Measurements from ENCODE around the gene GPI. TPM values are rescaled to one million over a fixed set of nuclear protein-coding genes. Genes with fewer than 3 reads are reported as not detected.
A peak's percentile ranks its signal among the peaks of the same experiment; 100 is the strongest.
"Not testable (repeated sequence)": the region's sequence is repeated elsewhere in the genome, so short reads cannot be mapped to it uniquely, and the experiment has no call there.

GPI gene
- total RNA-seq, 1 donor from 2014 or later = 221 TPM

- Mint-ChIP-seq H3K4me3 (ENCODE audit: unreplicated experiment) (no peak overlapping the region), H3K4me1 (ENCODE audit: low read depth) (peaks cover 8% of the 10 kb centered on the region), H3K27ac (ENCODE audit: unreplicated experiment) (no peak overlapping the region), H3K27me3 (ENCODE audit: low read depth) (no peaks in the 10 kb centered on the region), H3K36me3 (ENCODE audit: low read depth) (peaks cover 25% of the 10 kb centered on the region), H3K9me3 (ENCODE audit: low read depth) (no peaks in the 10 kb centered on the region)
- no peak for DNase-seq (ENCODE audit: low spot score)
- TF ChIP-seq, protein P1, sequence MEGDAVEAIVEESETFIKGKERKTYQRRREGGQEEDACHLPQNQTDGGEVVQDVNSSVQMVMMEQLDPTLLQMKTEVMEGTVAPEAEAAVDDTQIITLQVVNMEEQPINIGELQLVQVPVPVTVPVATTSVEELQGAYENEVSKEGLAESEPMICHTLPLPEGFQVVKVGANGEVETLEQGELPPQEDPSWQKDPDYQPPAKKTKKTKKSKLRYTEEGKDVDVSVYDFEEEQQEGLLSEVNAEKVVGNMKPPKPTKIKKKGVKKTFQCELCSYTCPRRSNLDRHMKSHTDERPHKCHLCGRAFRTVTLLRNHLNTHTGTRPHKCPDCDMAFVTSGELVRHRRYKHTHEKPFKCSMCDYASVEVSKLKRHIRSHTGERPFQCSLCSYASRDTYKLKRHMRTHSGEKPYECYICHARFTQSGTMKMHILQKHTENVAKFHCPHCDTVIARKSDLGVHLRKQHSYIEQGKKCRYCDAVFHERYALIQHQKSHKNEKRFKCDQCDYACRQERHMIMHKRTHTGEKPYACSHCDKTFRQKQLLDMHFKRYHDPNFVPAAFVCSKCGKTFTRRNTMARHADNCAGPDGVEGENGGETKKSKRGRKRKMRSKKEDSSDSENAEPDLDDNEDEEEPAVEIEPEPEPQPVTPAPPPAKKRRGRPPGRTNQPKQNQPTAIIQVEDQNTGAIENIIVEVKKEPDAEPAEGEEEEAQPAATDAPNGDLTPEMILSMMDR (IDR thresholded peaks at IDR 0.05) = no peak
Measured at GRCh38 chr19:34399886-34400285, 34.9 kb downstream of the GPI start.

GRCh38 chr19:34400844-34401243, 35.8 kb downstream of the GPI start:
- H3K9me3 Mint-ChIP-seq (ENCODE audit: low read depth); DNase-seq (ENCODE audit: low spot score); H3K4me3 Mint-ChIP-seq (ENCODE audit: unreplicated experiment); H3K4me1 Mint-ChIP-seq (ENCODE audit: low read depth); H3K27me3 Mint-ChIP-seq (ENCODE audit: low read depth); H3K27ac Mint-ChIP-seq (ENCODE audit: unreplicated experiment): not testable (repeated sequence)
- peaks cover 22% of the 10 kb centered on the region for H3K36me3 Mint-ChIP-seq (ENCODE audit: low read depth)

DNA sequence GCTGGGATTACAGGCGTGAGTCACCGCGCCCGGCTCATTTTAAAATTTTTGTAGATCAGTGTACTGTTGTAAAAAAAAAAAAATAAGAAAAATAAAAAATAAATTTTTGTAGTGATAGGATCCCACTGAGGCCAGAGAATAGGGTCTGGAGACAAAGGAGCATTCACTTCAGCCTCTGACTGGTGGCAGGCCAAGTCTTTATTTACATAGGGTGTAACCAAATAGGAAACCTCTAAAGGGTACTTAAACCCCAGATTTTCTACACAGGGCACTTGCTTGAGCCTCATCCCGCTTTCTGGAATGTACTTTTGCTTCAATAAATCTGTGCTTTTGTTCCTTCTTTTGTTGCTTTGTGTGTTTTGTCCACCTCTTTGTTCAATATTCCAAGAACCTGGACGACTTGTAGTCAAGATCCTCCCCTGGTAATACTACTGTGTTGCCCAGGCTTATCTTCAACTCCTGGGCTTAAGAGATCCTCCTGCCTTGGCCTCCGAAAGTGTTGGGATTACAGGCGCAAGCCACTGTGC, 37.1 kb downstream of the GPI start:
- Mint-ChIP-seq H3K27ac (ENCODE audit: unreplicated experiment) (peak overlapping the region; percentile 32), H3K4me3 (ENCODE audit: unreplicated experiment) (no peak overlapping the region)

DNA sequence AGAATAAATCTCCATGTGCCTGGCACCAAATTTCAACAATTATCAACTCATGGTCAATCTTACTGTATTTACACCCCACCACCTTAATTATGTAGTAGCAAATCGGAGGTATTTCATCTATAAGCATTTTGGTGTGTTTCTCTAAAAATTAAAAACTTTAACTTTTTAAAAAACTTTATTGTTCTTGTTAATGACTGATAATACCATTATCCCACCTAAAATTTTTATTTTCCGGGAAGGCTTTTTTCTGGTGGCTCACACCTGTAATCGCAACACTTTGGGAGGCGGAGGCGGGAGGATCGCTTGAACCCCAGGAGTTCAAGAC, 38.8 kb downstream of the GPI start:
- no peaks in the 10 kb centered on the region for H3K9me3 Mint-ChIP-seq (ENCODE audit: low read depth)
- H3K4me1 Mint-ChIP-seq (ENCODE audit: low read depth) = peaks cover 9% of the 10 kb centered on the region
- no peaks in the 10 kb centered on the region for H3K27me3 Mint-ChIP-seq (ENCODE audit: low read depth)
- peak overlapping the region; percentile 8 for H3K27ac Mint-ChIP-seq (ENCODE audit: unreplicated experiment)
- H3K4me3 Mint-ChIP-seq (ENCODE audit: unreplicated experiment) = peak overlapping the region; percentile 82
- H3K36me3 Mint-ChIP-seq (ENCODE audit: low read depth) = peaks cover 18% of the 10 kb centered on the region
- DNase-seq (ENCODE audit: low spot score) = no peak
- TF ChIP-seq, protein P1 (IDR thresholded peaks at IDR 0.05) = no peak

More for the DNA sequence above, 37.1 kb downstream of the GPI start:
- DNase-seq (ENCODE audit: low spot score) = no peak
- Mint-ChIP-seq H3K9me3 (ENCODE audit: low read depth) (no peaks in the 10 kb centered on the region), H3K27me3 (ENCODE audit: low read depth) (no peaks in the 10 kb centered on the region), H3K4me1 (ENCODE audit: low read depth) (peaks cover 9% of the 10 kb centered on the region), H3K36me3 (ENCODE audit: low read depth) (peaks cover 20% of the 10 kb centered on the region)
- TF ChIP-seq, protein P1 (IDR thresholded peaks at IDR 0.05) = no peak

DNA sequence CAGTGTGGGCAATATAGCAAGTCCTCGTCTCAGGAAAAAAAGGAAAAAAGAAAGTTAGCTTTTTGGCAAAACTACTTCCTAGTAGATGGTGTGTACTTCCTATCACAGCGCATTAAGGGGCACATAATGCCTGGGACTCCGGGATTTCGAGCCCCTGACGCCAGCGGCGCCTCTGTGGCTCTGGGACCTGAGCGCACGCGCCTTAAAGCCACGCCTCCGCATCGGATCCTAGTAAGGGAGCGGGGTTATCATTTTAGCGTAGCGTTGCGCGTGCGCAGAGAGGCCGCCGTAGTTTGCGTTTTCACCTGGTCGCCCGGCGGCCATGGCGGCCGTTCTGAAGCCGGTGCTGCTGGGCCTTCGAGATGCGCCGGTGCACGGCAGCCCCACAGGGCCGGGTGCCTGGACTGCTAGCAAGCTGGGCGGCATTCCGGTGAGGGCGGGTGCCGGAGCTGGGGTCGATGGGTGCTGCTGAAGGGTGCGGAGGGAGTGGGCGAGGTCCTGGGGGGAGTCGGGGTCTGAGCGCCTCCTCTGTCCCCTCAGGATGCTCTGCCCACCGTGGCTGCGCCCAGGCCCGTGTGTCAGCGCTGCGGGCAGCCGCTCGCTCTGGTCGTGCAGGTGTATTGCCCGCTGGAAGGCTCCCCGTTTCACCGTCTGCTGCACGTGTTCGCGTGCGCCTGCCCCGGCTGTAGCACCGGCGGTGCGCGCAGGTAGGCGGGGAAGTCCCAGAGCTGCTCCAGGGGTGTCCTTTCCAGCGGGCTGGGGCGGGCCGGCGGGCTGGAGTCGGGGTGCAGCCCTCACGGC, 39.3 kb downstream of the GPI start, which contains the start of gene PDCD2L:
PDCD2L (plus strand) TSS at position 291 of the 801 bp plus-strand sequence; CDS start at position 323, 32 bp downstream.
- Mint-ChIP-seq H3K27ac (ENCODE audit: unreplicated experiment) (peak within 1 kb of the TSS; percentile 8), H3K4me1 (ENCODE audit: low read depth) (peaks cover 9% of the 10 kb centered on the region)

More for the DNA sequence above, 39.3 kb downstream of the GPI start, which contains the start of gene PDCD2L:
- DNase-seq (ENCODE audit: low spot score) = no peak
- Mint-ChIP-seq H3K36me3 (ENCODE audit: low read depth) (peaks cover 17% of the 10 kb centered on the region), H3K27me3 (ENCODE audit: low read depth) (no peaks in the 10 kb centered on the region), H3K9me3 (ENCODE audit: low read depth) (no peaks in the 10 kb centered on the region), H3K4me3 (ENCODE audit: unreplicated experiment) (peak within 1 kb of the TSS; percentile 82)
- TF ChIP-seq, protein P1 (IDR thresholded peaks at IDR 0.05) = no peak
